K562 (cell line): ENCODE results near the gene KIAA0040. TPM values are rescaled to one million over a fixed set of nuclear protein-coding genes. Genes with fewer than 3 reads are reported as not detected.

ENCODE experiments used
- ATAC-seq: fragments of 200-7000 bp; cut with Tn5 transposase; 3 replicates; pipeline ENCODE4 v1.9.1; 2020; ENCODE audit warnings: moderate library complexity
- BruUV-seq: library from RNA; stranded (reverse); fragments of 400-500 nt; replicated peaks from 2 replicates; lab custom pipeline; 2021; lab: Mats Ljungman, UMichigan
- CTCF ChIA-PET: fragments of 300-600 bp; formaldehyde crosslinking; extraction: SDS; loops from one replicate; lab custom pipeline; 2021; ENCODE audit warnings: low intra/inter-chr PET ratio; lab: Yijun Ruan, JAX
- POLR2A ChIA-PET: fragments of 300-600, 350-650 bp; sonication (Branson Sonifier 250); formaldehyde crosslinking; extraction: SDS; loops from one replicate; lab custom pipeline; 2021; ENCODE audit warnings: antibody characterized with exemption, inconsistent platforms; lab: Yijun Ruan, JAX
- DNase-seq, 4 experiments: peaks; one replicate each; pipeline versions ENCODE4 v3.0.0 to v3.0.0-alpha.2; 2011 to 2018; ENCODE audit warnings: low spot score in 3 of 4, mixed read lengths in 3 of 4; ENCODE audit errors: extremely low read depth in 1 of 4
- FAIRE-seq: peaks from 2 replicates; lab custom pipeline; 2011; peaks lifted over from hg19 to GRCh38; lab: Jason Lieb, UNC
- H2AFZ ChIP-seq: 2 replicates; pipeline ENCODE4 v1.6.0; 2011; ENCODE audit warnings: low read depth, low read length, control low read depth, inconsistent platforms
- H3K27ac ChIP-seq: fragments of 200-600 bp; 3 replicates; pipeline ENCODE4 v1.8.0; 2011; ENCODE audit warnings: low read depth, mild to moderate bottlenecking, control low read depth, inconsistent platforms, low read length, moderate library complexity, mixed read lengths; ENCODE audit errors: extremely low read depth
- H3K27me3 ChIP-seq, 2 experiments: fragments of 300-600 bp in 1 of 2; 2 replicates in 1 of 2; 3 replicates in 1 of 2; pipeline versions ENCODE4 v1.6.0 to v1.8.0; 2011; ENCODE audit warnings: inconsistent platforms in 2 of 2, low read length in 2 of 2, mild to moderate bottlenecking in 1 of 2, mixed read lengths in 1 of 2, moderate library complexity in 1 of 2; ENCODE audit not compliant: control insufficient read depth in 2 of 2, insufficient read depth in 2 of 2
- H3K36me3 ChIP-seq: fragments of 300-600 bp; 3 replicates; pipeline ENCODE4 v1.8.0; 2011; ENCODE audit warnings: mild to moderate bottlenecking, low read length, inconsistent platforms; ENCODE audit not compliant: control insufficient read depth, insufficient read depth
- H3K4me1 ChIP-seq, 2 experiments: fragments of 200-600 bp in 1 of 2; replicated peaks in 1 of 2; 2 replicates in 1 of 2; 3 replicates in 1 of 2; pipeline versions ENCODE4 v1.5.1 to v1.8.0; 2011; ENCODE audit warnings: inconsistent platforms in 2 of 2, low read length in 2 of 2, mild to moderate bottlenecking in 1 of 2, mixed read lengths in 1 of 2, moderate library complexity in 1 of 2; ENCODE audit not compliant: control insufficient read depth in 2 of 2, insufficient read depth in 2 of 2
- H3K4me2 ChIP-seq: 2 replicates; pipeline ENCODE4 v1.6.1; 2011; ENCODE audit warnings: low read length, control low read depth, inconsistent platforms, mixed read lengths; ENCODE audit not compliant: insufficient read depth
- H3K4me3 ChIP-seq: fragments of 200-600 bp; sonication (generic), shearing (Covaris generic); 2 replicates; pipeline ENCODE4 v1.5.1; 2016; ENCODE audit warnings: control low read depth, inconsistent platforms
- H3K79me2 ChIP-seq: fragments of 200-600 bp; 3 replicates; pipeline ENCODE4 v1.8.0; 2011; ENCODE audit warnings: low read length, inconsistent platforms; ENCODE audit not compliant: control insufficient read depth, insufficient read depth
- H3K9ac ChIP-seq, 2 experiments: 2 replicates each; pipeline versions ENCODE4 v1.6.0 to v1.6.1; 2011; ENCODE audit warnings: low read depth in 2 of 2, low read length in 2 of 2, control low read depth in 1 of 2, inconsistent platforms in 1 of 2, mild to moderate bottlenecking in 1 of 2, mixed read lengths in 1 of 2; ENCODE audit not compliant: insufficient read depth in 1 of 2
- H3K9me1 ChIP-seq: one replicate; pipeline ENCODE4 v1.6.0; 2011; ENCODE audit warnings: inconsistent platforms, mild to moderate bottlenecking, low read length, moderate library complexity; ENCODE audit not compliant: control insufficient read depth, insufficient read depth
- H3K9me3 ChIP-seq: replicated peaks from 2 replicates; pipeline ENCODE4 v1.5.1; 2011; ENCODE audit warnings: low read depth, low read length, inconsistent platforms; ENCODE audit not compliant: control insufficient read depth, insufficient read depth
- H4K20me1 ChIP-seq: replicated peaks from 2 replicates; pipeline ENCODE4 v1.6.1; 2011; ENCODE audit warnings: low read length, inconsistent platforms, mixed read lengths; ENCODE audit not compliant: control insufficient read depth, insufficient read depth
- POU5F1 ChIP-seq: fragments of 150-350 bp; IDR thresholded peaks from 2 replicates; pipeline ENCODE4 v1.6.1; 2014; ENCODE audit warnings: borderline replicate concordance, low read length, low read depth, mild to moderate bottlenecking; ENCODE audit not compliant: partially characterized antibody
- SOX6 ChIP-seq: fragments of 450-650 bp; IDR thresholded peaks from 2 replicates; pipeline ENCODE4 v1.6.1; 2014; ENCODE audit warnings: mild to moderate bottlenecking
- ZNF324 ChIP-seq: fragments of 250-450 bp; sonication (Bioruptor Pico); IDR thresholded peaks from 2 replicates; pipeline ENCODE4 v1.4.0; 2020; ENCODE audit warnings: mild to moderate bottlenecking
- WGBS: fragments of 100-300 bp; shearing (Covaris generic); methylation state at CpG from one replicate; pipeline ENCODE4 v1.1.6; 2016; ENCODE audit warnings: low coverage, mixed read lengths; ENCODE audit not compliant: insufficient coverage; ENCODE audit errors: missing lambda C conversion rate; 5-methylcytosine and 5-hydroxymethylcytosine counted together
- in situ Hi-C: fragments of 300-500 bp; cut with MboI; formaldehyde crosslinking; loops from 4 replicates; pipeline ENCODE4 v1.15.0; 2018; ENCODE audit warnings: inconsistent platforms, mixed read lengths
- intact Hi-C: fragments of 100-400 bp; cut with micrococcal nuclease; formaldehyde crosslinking; loops from 2 replicates; pipeline ENCODE4 v1.14.2; 2022
- polyA plus RNA-seq, 8 experiments: library from polyadenylated mRNA; depleted of rRNA in 4 of 8; stranded (reverse) in 5 of 8; unstranded in 3 of 8; fragments of >200 nt; fragmentation: Nextera tagmentation in 2 of 8; fragmentation: Illumina TruSeq in 1 of 8; extraction: Ambion mirVana in 2 of 8; extraction: Trizol in 1 of 8; gene quantifications; 2 replicates each; pipeline versions ENCODE4 v1.2.1 to v1.2.3, GENCODE V29; 2011 to 2014; ENCODE audit warnings: inconsistent platforms in 1 of 8, missing spikeins in 1 of 8
- total RNA-seq, 7 experiments: library from RNA; depleted of rRNA in 6 of 7; stranded (reverse); fragments of >200 nt in 6 of 7; fragmentation: Illumina TruSeq in 2 of 7; extraction: Trizol in 2 of 7; gene quantifications; 2 replicates each; pipeline versions ENCODE4 v1.2.1 to v1.2.3, GENCODE V29; 2011 to 2021; ENCODE audit warnings: low replicate concordance in 1 of 7
- TF ChIP-seq, protein P1 (sequence below): fragments of 250-450 bp; sonication (Bioruptor Pico); IDR thresholded peaks from 2 replicates; pipeline ENCODE4 v1.5.1; 2021; ENCODE audit warnings: mild to moderate bottlenecking
- TF ChIP-seq, protein P2 (sequence below): fragments of 200-600 bp; sonication (generic); IDR thresholded peaks from one replicate; pipeline ENCODE4 v1.6.1; 2012; ENCODE audit warnings: mild to moderate bottlenecking, low read depth, low read length, inconsistent platforms

KIAA0040 gene
- total and polyA plus RNA-seq, 9 of the 15 experiments (the other 6 are each of a cell fraction or from before 2014, with no cell fraction given) = 3.4 to 13.6 (median 7.1) TPM

DNA sequence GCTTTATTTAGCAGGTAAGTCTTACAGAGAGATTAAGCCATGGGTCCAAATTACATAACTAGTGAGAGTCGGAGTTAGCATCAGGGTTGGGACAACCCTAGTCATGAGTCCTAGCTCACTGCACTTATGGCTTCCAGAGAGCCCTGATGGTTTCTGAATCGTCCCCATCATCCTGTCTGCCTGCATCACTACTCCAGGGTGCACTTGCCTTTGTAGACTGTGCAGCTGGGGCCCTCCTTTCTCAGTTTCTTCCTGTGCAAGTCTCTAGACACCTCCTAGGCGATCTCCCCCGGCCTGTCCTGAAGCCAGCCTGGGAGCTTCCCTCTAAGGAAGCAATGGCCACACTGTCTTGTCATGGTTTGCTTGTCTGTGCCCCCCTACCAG lies 37.1 kb downstream of the KIAA0040 start (continued):
- TF ChIP-seq, protein P1, sequence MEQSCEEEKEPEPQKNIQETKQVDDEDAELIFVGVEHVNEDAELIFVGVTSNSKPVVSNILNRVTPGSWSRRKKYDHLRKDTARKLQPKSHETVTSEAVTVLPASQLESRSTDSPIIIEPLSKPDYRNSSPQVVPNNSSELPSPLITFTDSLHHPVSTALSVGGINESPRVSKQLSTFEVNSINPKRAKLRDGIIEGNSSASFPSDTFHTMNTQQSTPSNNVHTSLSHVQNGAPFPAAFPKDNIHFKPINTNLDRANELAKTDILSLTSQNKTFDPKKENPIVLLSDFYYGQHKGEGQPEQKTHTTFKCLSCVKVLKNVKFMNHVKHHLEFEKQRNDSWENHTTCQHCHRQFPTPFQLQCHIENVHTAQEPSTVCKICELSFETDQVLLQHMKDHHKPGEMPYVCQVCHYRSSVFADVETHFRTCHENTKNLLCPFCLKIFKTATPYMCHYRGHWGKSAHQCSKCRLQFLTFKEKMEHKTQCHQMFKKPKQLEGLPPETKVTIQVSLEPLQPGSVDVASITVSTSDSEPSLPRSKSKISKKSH = no peak

- in situ Hi-C loops = no loop called here
- H3K4me2 ChIP-seq = no peak overlapping the region
- FAIRE-seq (peak; percentile 98), ATAC-seq (peak; percentile 77), DNase-seq (peak; percentile 71 to 81 (median 80))
- peaks cover 11 to 35% of the 10 kb centered on the region in 2 experiments for H3K27me3 ChIP-seq
- BruUV-seq = no TSS peak
- no peaks in the 10 kb centered on the region for H3K36me3 ChIP-seq
- ChIA-PET POLR2A (interaction anchor here (0.6 to 3.0 kb wide), 5 partner anchors 8 to 184 kb away, joined by 3 to 9 read pairs (median 3); no protein-coding TSS in a partner anchor), CTCF (interaction anchor here (0.5 to 4.0 kb wide), 9 partner anchors 10 to 1688 kb away, joined by 3 to 49 read pairs (median 4); no protein-coding TSS in a partner anchor)
- no peak overlapping the region for H3K27ac ChIP-seq
- H3K9me1 ChIP-seq = no peaks in the 10 kb centered on the region
- H3K9ac ChIP-seq = no peak overlapping the region
- WGBS = 0% methylated on average over 11 of the region's 11 CpGs
- no peaks in the 10 kb centered on the region for H3K9me3 ChIP-seq
- H2AFZ ChIP-seq = no peak overlapping the region
- H3K4me3 ChIP-seq = no peak overlapping the region
- H3K79me2 ChIP-seq = no peaks in the 10 kb centered on the region
- intact Hi-C loops = loop anchor here (1.0 to 5.0 kb wide), 4 partner anchors 66 to 1688 kb away; no protein-coding TSS in a partner anchor
- no peaks in the 10 kb centered on the region; the same call in 1 of the 2 replicates for H4K20me1 ChIP-seq
- no peaks in the 10 kb centered on the region for H3K4me1 ChIP-seq
- TF ChIP-seq SOX6 = peak; percentile 19; the same call in 1 of the 2 replicates
- TF ChIP-seq, protein P2, sequence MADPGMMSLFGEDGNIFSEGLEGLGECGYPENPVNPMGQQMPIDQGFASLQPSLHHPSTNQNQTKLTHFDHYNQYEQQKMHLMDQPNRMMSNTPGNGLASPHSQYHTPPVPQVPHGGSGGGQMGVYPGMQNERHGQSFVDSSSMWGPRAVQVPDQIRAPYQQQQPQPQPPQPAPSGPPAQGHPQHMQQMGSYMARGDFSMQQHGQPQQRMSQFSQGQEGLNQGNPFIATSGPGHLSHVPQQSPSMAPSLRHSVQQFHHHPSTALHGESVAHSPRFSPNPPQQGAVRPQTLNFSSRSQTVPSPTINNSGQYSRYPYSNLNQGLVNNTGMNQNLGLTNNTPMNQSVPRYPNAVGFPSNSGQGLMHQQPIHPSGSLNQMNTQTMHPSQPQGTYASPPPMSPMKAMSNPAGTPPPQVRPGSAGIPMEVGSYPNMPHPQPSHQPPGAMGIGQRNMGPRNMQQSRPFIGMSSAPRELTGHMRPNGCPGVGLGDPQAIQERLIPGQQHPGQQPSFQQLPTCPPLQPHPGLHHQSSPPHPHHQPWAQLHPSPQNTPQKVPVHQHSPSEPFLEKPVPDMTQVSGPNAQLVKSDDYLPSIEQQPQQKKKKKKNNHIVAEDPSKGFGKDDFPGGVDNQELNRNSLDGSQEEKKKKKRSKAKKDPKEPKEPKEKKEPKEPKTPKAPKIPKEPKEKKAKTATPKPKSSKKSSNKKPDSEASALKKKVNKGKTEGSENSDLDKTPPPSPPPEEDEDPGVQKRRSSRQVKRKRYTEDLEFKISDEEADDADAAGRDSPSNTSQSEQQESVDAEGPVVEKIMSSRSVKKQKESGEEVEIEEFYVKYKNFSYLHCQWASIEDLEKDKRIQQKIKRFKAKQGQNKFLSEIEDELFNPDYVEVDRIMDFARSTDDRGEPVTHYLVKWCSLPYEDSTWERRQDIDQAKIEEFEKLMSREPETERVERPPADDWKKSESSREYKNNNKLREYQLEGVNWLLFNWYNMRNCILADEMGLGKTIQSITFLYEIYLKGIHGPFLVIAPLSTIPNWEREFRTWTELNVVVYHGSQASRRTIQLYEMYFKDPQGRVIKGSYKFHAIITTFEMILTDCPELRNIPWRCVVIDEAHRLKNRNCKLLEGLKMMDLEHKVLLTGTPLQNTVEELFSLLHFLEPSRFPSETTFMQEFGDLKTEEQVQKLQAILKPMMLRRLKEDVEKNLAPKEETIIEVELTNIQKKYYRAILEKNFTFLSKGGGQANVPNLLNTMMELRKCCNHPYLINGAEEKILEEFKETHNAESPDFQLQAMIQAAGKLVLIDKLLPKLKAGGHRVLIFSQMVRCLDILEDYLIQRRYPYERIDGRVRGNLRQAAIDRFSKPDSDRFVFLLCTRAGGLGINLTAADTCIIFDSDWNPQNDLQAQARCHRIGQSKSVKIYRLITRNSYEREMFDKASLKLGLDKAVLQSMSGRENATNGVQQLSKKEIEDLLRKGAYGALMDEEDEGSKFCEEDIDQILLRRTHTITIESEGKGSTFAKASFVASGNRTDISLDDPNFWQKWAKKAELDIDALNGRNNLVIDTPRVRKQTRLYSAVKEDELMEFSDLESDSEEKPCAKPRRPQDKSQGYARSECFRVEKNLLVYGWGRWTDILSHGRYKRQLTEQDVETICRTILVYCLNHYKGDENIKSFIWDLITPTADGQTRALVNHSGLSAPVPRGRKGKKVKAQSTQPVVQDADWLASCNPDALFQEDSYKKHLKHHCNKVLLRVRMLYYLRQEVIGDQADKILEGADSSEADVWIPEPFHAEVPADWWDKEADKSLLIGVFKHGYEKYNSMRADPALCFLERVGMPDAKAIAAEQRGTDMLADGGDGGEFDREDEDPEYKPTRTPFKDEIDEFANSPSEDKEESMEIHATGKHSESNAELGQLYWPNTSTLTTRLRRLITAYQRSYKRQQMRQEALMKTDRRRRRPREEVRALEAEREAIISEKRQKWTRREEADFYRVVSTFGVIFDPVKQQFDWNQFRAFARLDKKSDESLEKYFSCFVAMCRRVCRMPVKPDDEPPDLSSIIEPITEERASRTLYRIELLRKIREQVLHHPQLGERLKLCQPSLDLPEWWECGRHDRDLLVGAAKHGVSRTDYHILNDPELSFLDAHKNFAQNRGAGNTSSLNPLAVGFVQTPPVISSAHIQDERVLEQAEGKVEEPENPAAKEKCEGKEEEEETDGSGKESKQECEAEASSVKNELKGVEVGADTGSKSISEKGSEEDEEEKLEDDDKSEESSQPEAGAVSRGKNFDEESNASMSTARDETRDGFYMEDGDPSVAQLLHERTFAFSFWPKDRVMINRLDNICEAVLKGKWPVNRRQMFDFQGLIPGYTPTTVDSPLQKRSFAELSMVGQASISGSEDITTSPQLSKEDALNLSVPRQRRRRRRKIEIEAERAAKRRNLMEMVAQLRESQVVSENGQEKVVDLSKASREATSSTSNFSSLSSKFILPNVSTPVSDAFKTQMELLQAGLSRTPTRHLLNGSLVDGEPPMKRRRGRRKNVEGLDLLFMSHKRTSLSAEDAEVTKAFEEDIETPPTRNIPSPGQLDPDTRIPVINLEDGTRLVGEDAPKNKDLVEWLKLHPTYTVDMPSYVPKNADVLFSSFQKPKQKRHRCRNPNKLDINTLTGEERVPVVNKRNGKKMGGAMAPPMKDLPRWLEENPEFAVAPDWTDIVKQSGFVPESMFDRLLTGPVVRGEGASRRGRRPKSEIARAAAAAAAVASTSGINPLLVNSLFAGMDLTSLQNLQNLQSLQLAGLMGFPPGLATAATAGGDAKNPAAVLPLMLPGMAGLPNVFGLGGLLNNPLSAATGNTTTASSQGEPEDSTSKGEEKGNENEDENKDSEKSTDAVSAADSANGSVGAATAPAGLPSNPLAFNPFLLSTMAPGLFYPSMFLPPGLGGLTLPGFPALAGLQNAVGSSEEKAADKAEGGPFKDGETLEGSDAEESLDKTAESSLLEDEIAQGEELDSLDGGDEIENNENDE = no peak
- no peak for TF ChIP-seq POU5F1
- TF ChIP-seq ZNF324 (CRISPR knock-in tag) = peak; percentile 11; the same call in 1 of the 2 replicates
Measured at GRCh38 chr1:175154629-175155472, 37.7 kb downstream of the KIAA0040 start.
